Measurements from ENCODE around the gene MYBPH. TPM values are rescaled to one million over a fixed set of nuclear protein-coding genes. Genes with fewer than 3 reads are reported as not detected.

MYBPH gene
- total RNA-seq, 1 donor from 2014 or later = not detected

GRCh38 chr1:203130358-203130985 is 45.2 kb downstream of the MYBPH start:
- no peak for TF ChIP-seq CTCF (IDR thresholded peaks at IDR 0.05; ENCODE audit: insufficient read depth, low read length, poor library complexity, severe bottlenecking)
- H3K27me3 ChIP-seq (ENCODE audit: control insufficient read depth, insufficient read depth, low read length) = no peaks in the 10 kb centered on the region
- H3K36me3 ChIP-seq (ENCODE audit: control insufficient read depth, insufficient read depth, low read length) = no peaks in the 10 kb centered on the region
- no peak for DNase-seq (ENCODE audit: low read depth)
- no peak overlapping the region for H3K4me3 ChIP-seq (ENCODE audit: low read depth, low read length)

GRCh38 chr1:203129501-203130231 is 46.0 kb downstream of the MYBPH start:
- peak overlapping the region; percentile 4 for H3K4me3 ChIP-seq (ENCODE audit: low read depth, low read length)
- H3K36me3 ChIP-seq (ENCODE audit: control insufficient read depth, insufficient read depth, low read length) = no peaks in the 10 kb centered on the region
- no peak for TF ChIP-seq CTCF (IDR thresholded peaks at IDR 0.05; ENCODE audit: insufficient read depth, low read length, poor library complexity, severe bottlenecking)
- DNase-seq (ENCODE audit: low read depth) = no peak
- H3K27me3 ChIP-seq (ENCODE audit: control insufficient read depth, insufficient read depth, low read length) = no peaks in the 10 kb centered on the region

GRCh38 chr1:203128716-203129500 is 46.7 kb downstream of the MYBPH start:
- Histone ChIP-seq H3K36me3 (ENCODE audit: control insufficient read depth, insufficient read depth, low read length) (no peaks in the 10 kb centered on the region), H3K4me3 (ENCODE audit: low read depth, low read length) (peak overlapping the region; percentile 44), H3K27me3 (ENCODE audit: control insufficient read depth, insufficient read depth, low read length) (no peaks in the 10 kb centered on the region)
- no peak for DNase-seq (ENCODE audit: low read depth)
- TF ChIP-seq CTCF (IDR thresholded peaks at IDR 0.05; ENCODE audit: insufficient read depth, low read length, poor library complexity, severe bottlenecking) = no peak

- TF ChIP-seq CTCF (IDR thresholded peaks at IDR 0.05; ENCODE audit: insufficient read depth, low read length, poor library complexity, severe bottlenecking) = no peak
- Histone ChIP-seq H3K4me3 (ENCODE audit: low read depth, low read length) (peak overlapping the region; percentile 44), H3K36me3 (ENCODE audit: control insufficient read depth, insufficient read depth, low read length) (no peaks in the 10 kb centered on the region), H3K27me3 (ENCODE audit: control insufficient read depth, insufficient read depth, low read length) (no peaks in the 10 kb centered on the region)
- no peak for DNase-seq (ENCODE audit: low read depth)
These were observed 47.3 kb downstream of the MYBPH start for GRCh38 chr1:203128431-203128715.

GRCh38 chr1:203127666-203128430 is 47.8 kb downstream of the MYBPH start, which contains the start of gene ADORA1:
Gene ADORA1, plus strand, starts transcription at chr1:203127726. Its CDS starts 1,116 bp downstream, at chr1:203128842.
- DNase-seq (ENCODE audit: low read depth) = no peak
- H3K36me3 ChIP-seq (ENCODE audit: control insufficient read depth, insufficient read depth, low read length) = no peaks in the 10 kb centered on the region
- H3K27me3 ChIP-seq (ENCODE audit: control insufficient read depth, insufficient read depth, low read length) = no peaks in the 10 kb centered on the region
- H3K4me3 ChIP-seq (ENCODE audit: low read depth, low read length) = peak within 1 kb of the TSS; percentile 44
- peak; percentile 19 for TF ChIP-seq CTCF (IDR thresholded peaks at IDR 0.05; ENCODE audit: insufficient read depth, low read length, poor library complexity, severe bottlenecking)

Data from kidney epithelial cell (primary cell).